ENCODE results near the gene CDR2. TPM values are rescaled to one million over a fixed set of nuclear protein-coding genes. Genes with fewer than 3 reads are reported as not detected.
"Not testable (repeated sequence)": the region's sequence is repeated elsewhere in the genome, so short reads cannot be mapped to it uniquely, and the experiment has no call there.

The CDR2 gene
- total RNA-seq, 1 experiment from 2014 or later = 23.9 TPM

- H3K36me3 Mint-ChIP-seq (ENCODE audit: insufficient read depth, unreplicated experiment) = peaks cover 62% of the 10 kb centered on the region
- no peak overlapping the region for H3K27ac Mint-ChIP-seq (ENCODE audit: low read depth, unreplicated experiment)
- no peaks in the 10 kb centered on the region for H3K27me3 Mint-ChIP-seq (ENCODE audit: insufficient read depth, unreplicated experiment)
- peaks cover 6% of the 10 kb centered on the region for H3K4me1 Mint-ChIP-seq (ENCODE audit: insufficient read depth, unreplicated experiment)
- H3K4me3 Mint-ChIP-seq (ENCODE audit: unreplicated experiment) = no peak overlapping the region
- no peaks in the 10 kb centered on the region for H3K9me3 Mint-ChIP-seq (ENCODE audit: unreplicated experiment)
- intact Hi-C loops (cut with micrococcal nuclease) = no loop called here
- no peak for TF ChIP-seq CTCF (IDR thresholded peaks at IDR 0.05; ENCODE audit: unreplicated experiment)
- POLR2A ChIA-PET = no interaction called here
- CTCF ChIA-PET = interaction anchor here (0.7 kb wide), 1 partner anchor 12 kb away, joined by 3 read pairs; no protein-coding TSS in a partner anchor
- DNase-seq (ENCODE audit: unreplicated experiment) = no peak
- BruUV-seq (replicated peaks) = no TSS peak
Observed at GRCh38 chr16:22306788-22307187, 67.6 kb downstream of the CDR2 start.

GRCh38 chr16:22304411-22304810, 70.0 kb downstream of the CDR2 start:
- TF ChIP-seq CTCF (IDR thresholded peaks at IDR 0.05; ENCODE audit: unreplicated experiment) = no peak
- no TSS peak for BruUV-seq (replicated peaks)
- Mint-ChIP-seq H3K27ac (ENCODE audit: low read depth, unreplicated experiment) (no peak overlapping the region), H3K9me3 (ENCODE audit: unreplicated experiment) (no peaks in the 10 kb centered on the region), H3K36me3 (ENCODE audit: insufficient read depth, unreplicated experiment) (peaks cover 66% of the 10 kb centered on the region), H3K27me3 (ENCODE audit: insufficient read depth, unreplicated experiment) (no peaks in the 10 kb centered on the region), H3K4me1 (ENCODE audit: insufficient read depth, unreplicated experiment) (peaks cover 21% of the 10 kb centered on the region), H3K4me3 (ENCODE audit: unreplicated experiment) (no peak overlapping the region)
- ChIA-PET POLR2A (no interaction called here), CTCF (interaction anchor here (2.0 kb wide), 1 partner anchor 105 kb away, joined by 4 read pairs; no protein-coding TSS in a partner anchor)
- intact Hi-C loops (cut with micrococcal nuclease) = no loop called here
- DNase-seq (ENCODE audit: unreplicated experiment) = no peak

- BruUV-seq (replicated peaks) = no TSS peak
- Mint-ChIP-seq H3K9me3 (ENCODE audit: unreplicated experiment) (no peaks in the 10 kb centered on the region), H3K4me3 (ENCODE audit: unreplicated experiment) (no peak overlapping the region), H3K27ac (ENCODE audit: low read depth, unreplicated experiment) (no peak overlapping the region), H3K4me1 (ENCODE audit: insufficient read depth, unreplicated experiment) (peaks cover 28% of the 10 kb centered on the region), H3K36me3 (ENCODE audit: insufficient read depth, unreplicated experiment) (peaks cover 62% of the 10 kb centered on the region), H3K27me3 (ENCODE audit: insufficient read depth, unreplicated experiment) (no peaks in the 10 kb centered on the region)
- POLR2A ChIA-PET = no interaction called here
- intact Hi-C loops (cut with micrococcal nuclease) = no loop called here
- no peak for DNase-seq (ENCODE audit: unreplicated experiment)
- CTCF ChIA-PET = interaction anchor here (0.6 to 1.1 kb wide), 6 partner anchors 12 to 337 kb away, joined by 3 to 5 read pairs (median 4); no protein-coding TSS in a partner anchor
- no peak for TF ChIP-seq CTCF (IDR thresholded peaks at IDR 0.05; ENCODE audit: unreplicated experiment)
Observed at GRCh38 chr16:22302776-22303363, 71.5 kb downstream of the CDR2 start.

- peaks cover 65% of the 10 kb centered on the region for H3K36me3 Mint-ChIP-seq (ENCODE audit: insufficient read depth, unreplicated experiment)
- BruUV-seq (replicated peaks) = not testable (repeated sequence)
- CTCF ChIA-PET = interaction anchor here (0.7 to 6.7 kb wide), 22 partner anchors 10 to 885 kb away, joined by 3 to 64 read pairs (median 5); partner anchors contain the start of gene EEF2K
Observed at GRCh38 chr16:22301423-22301822, 73.0 kb downstream of the CDR2 start.

More at GRCh38 chr16:22301423-22301822, 73.0 kb downstream of the CDR2 start:
- H3K27ac Mint-ChIP-seq (ENCODE audit: low read depth, unreplicated experiment); H3K9me3 Mint-ChIP-seq (ENCODE audit: unreplicated experiment); H3K4me3 Mint-ChIP-seq (ENCODE audit: unreplicated experiment); H3K27me3 Mint-ChIP-seq (ENCODE audit: insufficient read depth, unreplicated experiment); DNase-seq (ENCODE audit: unreplicated experiment); intact Hi-C loops (cut with micrococcal nuclease): not testable (repeated sequence)
- POLR2A ChIA-PET = interaction anchor here (0.6 to 1.4 kb wide), 4 partner anchors 23 to 109 kb away, joined by 3 read pairs; no protein-coding TSS in a partner anchor
- H3K4me1 Mint-ChIP-seq (ENCODE audit: insufficient read depth, unreplicated experiment) = peaks cover 29% of the 10 kb centered on the region

All from MCF 10A (cell line).